Measurements from ENCODE around the gene GNPTG. TPM values are rescaled to one million over a fixed set of nuclear protein-coding genes. Genes with fewer than 3 reads are reported as not detected.

GNPTG gene
- polyA plus RNA-seq, 1 of the 3 experiments (the other 2 are of a cell fraction): 113 TPM

- no peak for TF ChIP-seq ZBTB33 (IDR thresholded peaks at IDR 0.05; ENCODE audit: borderline replicate concordance, low read depth)
- TF ChIP-seq GATA2 (CRISPR knock-in tag; IDR thresholded peaks at IDR 0.05): no peak
- no peak for TF ChIP-seq TEAD4 (IDR thresholded peaks at IDR 0.05; ENCODE audit: borderline replicate concordance, insufficient read depth)
- TF ChIP-seq USF1 (IDR thresholded peaks at IDR 0.05; ENCODE audit: borderline replicate concordance, low read depth): no peak
- TF ChIP-seq JUND (IDR thresholded peaks at IDR 0.05): no peak
These were observed 10.0 kb upstream of the GNPTG start (continued) for GRCh38 chr16:1341495-1342420.

GRCh38 chr16:1342526-1343427 lies 9.0 kb upstream of the GNPTG start:
- no peak overlapping the region; the same call in 1 of the 2 replicates for H2AFZ ChIP-seq (ENCODE audit: low read depth)
- H3K79me2 ChIP-seq (ENCODE audit: insufficient read depth): no peaks in the 10 kb centered on the region
- H3K27me3 ChIP-seq (ENCODE audit: insufficient read depth): peaks cover 18% of the 10 kb centered on the region
- H3K4me2 ChIP-seq: peak overlapping the region; percentile 73
- CTCF ChIA-PET: interaction anchor here (0.6 to 2.6 kb wide), 7 partner anchors 13 to 126 kb away, joined by 3 to 9 read pairs (median 3); no protein-coding TSS in a partner anchor
- WGBS (ENCODE audit: low lambda C conversion rate): 2% methylated on average over 27 of the region's 49 CpGs
- no peaks in the 10 kb centered on the region for H3K9me2 ChIP-seq
- H3K9ac ChIP-seq: no peak overlapping the region
- peaks cover 0 to under 1% of the 10 kb centered on the region in 2 experiments for H3K36me3 ChIP-seq (replicated peaks in 1 of 2; ENCODE audit: control insufficient read depth in 1 of 2, insufficient read depth in 2 of 2, low read length in 1 of 2)
- POLR2A ChIA-PET: no interaction called here
- H3K4me3 ChIP-seq (ENCODE audit: low read depth in 2 of 2, low read length in 1 of 2): peak overlapping the region; percentile 41 to 51
- H3F3A ChIP-seq (replicated peaks; ENCODE audit: insufficient read depth): no peaks in the 10 kb centered on the region
- DNase-seq: peak; percentile 100
- H3K27ac ChIP-seq (ENCODE audit: low read depth in 2 of 2, low read length in 1 of 2): no peak overlapping the region
- H3K4me1 ChIP-seq (ENCODE audit: control insufficient read depth in 1 of 2, insufficient read depth in 2 of 2, low read depth in 1 of 2, low read length in 1 of 2): peaks cover 0 to 18% of the 10 kb centered on the region in 2 experiments; a peak in 1 of 4 replicates
- H3K9me3 ChIP-seq: no peaks in the 10 kb centered on the region
- no peaks in the 10 kb centered on the region for H4K20me1 ChIP-seq (ENCODE audit: insufficient read depth)
- TF ChIP-seq CHD2 (IDR thresholded peaks at IDR 0.05; ENCODE audit: low read length, partially characterized antibody) (peak; percentile 54), FOXJ3 (CRISPR knock-in tag; IDR thresholded peaks at IDR 0.05) (no peak), FOSL2 (IDR thresholded peaks at IDR 0.05; ENCODE audit: borderline replicate concordance, low read depth) (no peak), CTCF (IDR thresholded peaks at IDR 0.05) (no peak), MXI1 (IDR thresholded peaks at IDR 0.05; ENCODE audit: low read depth, low read length) (peak; percentile 56), RAD21 (IDR thresholded peaks at IDR 0.05; ENCODE audit: low read length) (no peak), USF1 (IDR thresholded peaks at IDR 0.05; ENCODE audit: borderline replicate concordance, low read depth) (no peak), TCF12 (IDR thresholded peaks at IDR 0.05) (no peak), RFX5 (IDR thresholded peaks at IDR 0.05; ENCODE audit: low read length) (peak; percentile 74; the same call in 1 of the 2 replicates), NFIC (IDR thresholded peaks at IDR 0.05; ENCODE audit: borderline replicate concordance) (no peak), EZH2phosphoT487 (IDR thresholded peaks at IDR 0.05; ENCODE audit: borderline replicate concordance, low read depth) (no peak), NRF1 (IDR thresholded peaks at IDR 0.05; ENCODE audit: low read depth, low read length) (no peak), TEAD4 (IDR thresholded peaks at IDR 0.05; ENCODE audit: borderline replicate concordance, insufficient read depth) (no peak), GATA2 (CRISPR knock-in tag; IDR thresholded peaks at IDR 0.05) (no peak), SMC3 (IDR thresholded peaks at IDR 0.05; ENCODE audit: low read depth, low read length) (no peak)
- TF ChIP-seq, protein P1, sequence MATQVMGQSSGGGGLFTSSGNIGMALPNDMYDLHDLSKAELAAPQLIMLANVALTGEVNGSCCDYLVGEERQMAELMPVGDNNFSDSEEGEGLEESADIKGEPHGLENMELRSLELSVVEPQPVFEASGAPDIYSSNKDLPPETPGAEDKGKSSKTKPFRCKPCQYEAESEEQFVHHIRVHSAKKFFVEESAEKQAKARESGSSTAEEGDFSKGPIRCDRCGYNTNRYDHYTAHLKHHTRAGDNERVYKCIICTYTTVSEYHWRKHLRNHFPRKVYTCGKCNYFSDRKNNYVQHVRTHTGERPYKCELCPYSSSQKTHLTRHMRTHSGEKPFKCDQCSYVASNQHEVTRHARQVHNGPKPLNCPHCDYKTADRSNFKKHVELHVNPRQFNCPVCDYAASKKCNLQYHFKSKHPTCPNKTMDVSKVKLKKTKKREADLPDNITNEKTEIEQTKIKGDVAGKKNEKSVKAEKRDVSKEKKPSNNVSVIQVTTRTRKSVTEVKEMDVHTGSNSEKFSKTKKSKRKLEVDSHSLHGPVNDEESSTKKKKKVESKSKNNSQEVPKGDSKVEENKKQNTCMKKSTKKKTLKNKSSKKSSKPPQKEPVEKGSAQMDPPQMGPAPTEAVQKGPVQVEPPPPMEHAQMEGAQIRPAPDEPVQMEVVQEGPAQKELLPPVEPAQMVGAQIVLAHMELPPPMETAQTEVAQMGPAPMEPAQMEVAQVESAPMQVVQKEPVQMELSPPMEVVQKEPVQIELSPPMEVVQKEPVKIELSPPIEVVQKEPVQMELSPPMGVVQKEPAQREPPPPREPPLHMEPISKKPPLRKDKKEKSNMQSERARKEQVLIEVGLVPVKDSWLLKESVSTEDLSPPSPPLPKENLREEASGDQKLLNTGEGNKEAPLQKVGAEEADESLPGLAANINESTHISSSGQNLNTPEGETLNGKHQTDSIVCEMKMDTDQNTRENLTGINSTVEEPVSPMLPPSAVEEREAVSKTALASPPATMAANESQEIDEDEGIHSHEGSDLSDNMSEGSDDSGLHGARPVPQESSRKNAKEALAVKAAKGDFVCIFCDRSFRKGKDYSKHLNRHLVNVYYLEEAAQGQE (IDR thresholded peaks at IDR 0.05; ENCODE audit: low read depth, low read length): no peak
